T-cell (primary cell): ENCODE data around the gene HUWE1. TPM values are rescaled to one million over a fixed set of nuclear protein-coding genes. Genes with fewer than 3 reads are reported as not detected.

Source experiments
- ATAC-seq, 4 experiments: fragments of 200-7000 bp in 3 of 4; fragments of 150-1000 bp in 1 of 4; cut with Tn5 transposase; replicated peaks in 1 of 4; 1 replicate in 3 of 4; 2 replicates in 1 of 4; pipeline ENCODE4 v1.10.0; 2021; ENCODE audit warnings: moderate library complexity in 3 of 4, mild to moderate bottlenecking in 2 of 4, moderate number of reproducible peaks in 1 of 4
- CTCF ChIA-PET, 2 donors: fragments of 300-600 bp; sonication (Branson Sonifier 250); formaldehyde crosslinking; loops; one replicate each; lab custom pipeline; 2022; ENCODE audit warnings: antibody characterized with exemption in 2 of 2; lab: Charles Lee
- POLR2A ChIA-PET, 2 donors: fragments of 300-600 bp; sonication (Branson Sonifier 250); formaldehyde crosslinking; loops; one replicate each; lab custom pipeline; 2022; ENCODE audit warnings: antibody characterized with exemption in 2 of 2; lab: Charles Lee
- DNase-seq, 35 experiments: peaks; one replicate each; pipeline versions ENCODE4 v3.0.0 to v3.0.0-alpha.2; 2013 to 2023
- H3K27ac ChIP-seq: one replicate; pipeline ENCODE4 v1.5.1; 2013; ENCODE audit warnings: low read length
- H3K27me3 ChIP-seq, 2 experiments: replicated peaks in 1 of 2; 1 replicate in 1 of 2; 2 replicates in 1 of 2; pipeline versions ENCODE4 v1.6.1 to v1.7.0; 2013; ENCODE audit warnings: low read length in 1 of 2, mixed read lengths in 1 of 2; ENCODE audit not compliant: control insufficient read depth in 2 of 2, insufficient read depth in 2 of 2; ENCODE audit errors: extremely low read depth in 1 of 2
- H3K36me3 ChIP-seq, 2 donors: 1 replicate in 1 of 2; 2 replicates in 1 of 2; pipeline versions ENCODE4 v1.6.1 to v1.7.0; 2013; ENCODE audit warnings: low read length in 1 of 2; ENCODE audit not compliant: control insufficient read depth in 2 of 2, insufficient read depth in 1 of 2; ENCODE audit errors: extremely low read depth in 1 of 2
- H3K4me1 ChIP-seq, 2 experiments: 1 replicate in 1 of 2; 2 replicates in 1 of 2; pipeline versions ENCODE4 v1.6.1 to v1.7.0; 2013; ENCODE audit warnings: low read length in 2 of 2, mixed read lengths in 1 of 2; ENCODE audit not compliant: insufficient read depth in 2 of 2, control insufficient read depth in 1 of 2; ENCODE audit errors: extremely low read depth in 1 of 2
- H3K4me3 ChIP-seq, 2 donors: 1 replicate in 1 of 2; 2 replicates in 1 of 2; pipeline versions ENCODE4 v1.5.1 to v1.7.0; 2013; ENCODE audit warnings: mild to moderate bottlenecking in 2 of 2, low read length in 1 of 2, moderate library complexity in 1 of 2; ENCODE audit not compliant: control insufficient read depth in 1 of 2; ENCODE audit errors: extremely low read depth in 1 of 2
- H3K9me3 ChIP-seq: 2 replicates; pipeline ENCODE4 v1.7.0; 2013
- H3K27ac Mint-ChIP-seq, 2 donors: one replicate each; pipeline ENCODE4 v1.8.0; 2020 to 2021; ENCODE audit warnings: mild to moderate bottlenecking in 2 of 2, mixed read lengths in 2 of 2
- H3K27me3 Mint-ChIP-seq, 2 donors: one replicate each; pipeline ENCODE4 v1.8.0; 2021 to 2022; ENCODE audit warnings: mixed read lengths in 2 of 2
- H3K36me3 Mint-ChIP-seq: one replicate; pipeline ENCODE4 v1.8.0; 2021; ENCODE audit warnings: mixed read lengths
- H3K4me1 Mint-ChIP-seq, 3 donors: one replicate each; pipeline ENCODE4 v1.8.0; 2020 to 2022; ENCODE audit warnings: mixed read lengths in 3 of 3, mild to moderate bottlenecking in 1 of 3
- H3K4me3 Mint-ChIP-seq, 3 donors: one replicate each; pipeline ENCODE4 v1.8.0; 2020 to 2022; ENCODE audit warnings: mild to moderate bottlenecking in 3 of 3, mixed read lengths in 3 of 3, moderate library complexity in 3 of 3
- H3K9me3 Mint-ChIP-seq, 3 donors: one replicate each; pipeline ENCODE4 v1.8.0; 2020 to 2022; ENCODE audit warnings: mixed read lengths in 3 of 3
- WGBS: methylation state at CpG from one replicate; pipeline ENCODE4 v1.1.5; 2013; ENCODE audit warnings: missing lambda C conversion rate; ENCODE audit not compliant: insufficient coverage; 5-methylcytosine and 5-hydroxymethylcytosine counted together
- total RNA-seq, 35 experiments: library from RNA in 6 of 35; stranded (reverse) in 6 of 35; fragments of 120-200 nt in 1 of 35; gene quantifications; one replicate each; pipeline versions ENCODE4 v1.2.1 to v1.2.4 and lab custom pipeline; 2013 to 2026

The HUWE1 gene
- total RNA-seq, 5 donors from 2014 or later (not counting 1 experiment from before 2014, with no cell fraction given): 153 to 214 (median 179) TPM

- Histone ChIP-seq H3K27me3 (no peaks in the 10 kb centered on the region), H3K4me3 (no peak overlapping the region), H3K36me3 (peaks cover 0 to 72% of the 10 kb centered on the region in 2 donors), H3K9me3 (no peaks in the 10 kb centered on the region), H3K27ac (no peak overlapping the region), H3K4me1 (no peaks in the 10 kb centered on the region)
- H3K4me1 Mint-ChIP-seq: peaks cover 0 to 2% (median 0%) of the 10 kb centered on the region in 3 donors
- no peak overlapping the region for H3K4me3 Mint-ChIP-seq
- H3K27ac Mint-ChIP-seq: no peak overlapping the region
- no peak for ATAC-seq
- peaks cover 33% of the 10 kb centered on the region for H3K36me3 Mint-ChIP-seq
- no peaks in the 10 kb centered on the region for H3K9me3 Mint-ChIP-seq
- H3K27me3 Mint-ChIP-seq: peaks cover 0 to under 1% of the 10 kb centered on the region in 2 donors
- POLR2A ChIA-PET: no interaction called here
- no peak for DNase-seq
- WGBS: 20% methylated on average over 1 of the region's 7 CpGs
- CTCF ChIA-PET: interaction anchor here in 1 of 2 donors (0.6 kb wide), 1 partner anchor 363 kb away, joined by 3 read pairs; no protein-coding TSS in a partner anchor
These were observed 91.2 kb downstream of the HUWE1 start for GRCh38 chrX:53595266-53595810.

- Mint-ChIP-seq H3K36me3 (peaks cover 39% of the 10 kb centered on the region), H3K4me1 (no peaks in the 10 kb centered on the region), H3K27me3 (peaks cover 0 to 4% of the 10 kb centered on the region in 2 donors), H3K27ac (no peak overlapping the region), H3K4me3 (no peak overlapping the region), H3K9me3 (no peaks in the 10 kb centered on the region)
- no peak for DNase-seq
- Histone ChIP-seq H3K9me3 (no peaks in the 10 kb centered on the region), H3K36me3 (peaks cover 0 to 72% of the 10 kb centered on the region in 2 donors), H3K27me3 (no peaks in the 10 kb centered on the region), H3K27ac (no peak overlapping the region), H3K4me1 (no peaks in the 10 kb centered on the region), H3K4me3 (no peak overlapping the region)
- ATAC-seq: no peak
- no CpG with 5 or more reads among the region's 1 CpG for WGBS
- ChIA-PET CTCF (no interaction called here), POLR2A (no interaction called here)
These were observed 92.2 kb downstream of the HUWE1 start for GRCh38 chrX:53594354-53594753.

- Histone ChIP-seq H3K9me3 (no peaks in the 10 kb centered on the region), H3K36me3 (peaks cover 0 to 95% of the 10 kb centered on the region in 2 donors), H3K4me3 (no peak overlapping the region), H3K4me1 (no peaks in the 10 kb centered on the region), H3K27ac (no peak overlapping the region), H3K27me3 (no peaks in the 10 kb centered on the region)
- ATAC-seq (no peak), DNase-seq (no peak)
- CTCF ChIA-PET: no interaction called here
- WGBS: no CpG with 5 or more reads among the region's 5 CpGs
- no peaks in the 10 kb centered on the region for H3K4me1 Mint-ChIP-seq
- H3K27ac Mint-ChIP-seq: no peak overlapping the region
- POLR2A ChIA-PET: interaction anchor here in 1 of 2 donors (0.6 kb wide), 1 partner anchor 965 kb away, joined by 3 read pairs; no protein-coding TSS in a partner anchor
- H3K9me3 Mint-ChIP-seq: no peaks in the 10 kb centered on the region
- peaks cover 55% of the 10 kb centered on the region for H3K36me3 Mint-ChIP-seq
- H3K4me3 Mint-ChIP-seq: no peak overlapping the region
- peaks cover 0 to 4% of the 10 kb centered on the region in 2 donors for H3K27me3 Mint-ChIP-seq
These were observed 98.6 kb downstream of the HUWE1 start for GRCh38 chrX:53587795-53588420.

GRCh38 chrX:53584891-53585290 lies 101.6 kb downstream of the HUWE1 start:
- Histone ChIP-seq H3K27ac (no peak overlapping the region), H3K36me3 (peaks cover 0 to 90% of the 10 kb centered on the region in 2 donors), H3K4me1 (no peaks in the 10 kb centered on the region), H3K4me3 (no peak overlapping the region), H3K9me3 (no peaks in the 10 kb centered on the region), H3K27me3 (no peaks in the 10 kb centered on the region)
- DNase-seq (no peak), ATAC-seq (no peak)
- Mint-ChIP-seq H3K4me3 (no peak overlapping the region), H3K27me3 (no peaks in the 10 kb centered on the region), H3K27ac (no peak overlapping the region), H3K4me1 (no peaks in the 10 kb centered on the region), H3K9me3 (no peaks in the 10 kb centered on the region), H3K36me3 (peaks cover 48% of the 10 kb centered on the region)
- CTCF ChIA-PET: no interaction called here
- POLR2A ChIA-PET: no interaction called here
- 100% methylated on average over 3 of the region's 9 CpGs for WGBS

- no peak for DNase-seq
- CTCF ChIA-PET: no interaction called here
- H3K27ac Mint-ChIP-seq: no peak overlapping the region
- H3K27me3 ChIP-seq: no peaks in the 10 kb centered on the region
- WGBS: 97% methylated on average over 5 of the region's 7 CpGs
- no peaks in the 10 kb centered on the region for H3K9me3 Mint-ChIP-seq
- POLR2A ChIA-PET: interaction anchor here in 1 of 2 donors (0.7 kb wide), 1 partner anchor 17 kb away, joined by 4 read pairs; no protein-coding TSS in a partner anchor
- H3K36me3 ChIP-seq: peaks cover 0 to 78% of the 10 kb centered on the region in 2 donors
- no peaks in the 10 kb centered on the region for H3K4me1 ChIP-seq
- no peaks in the 10 kb centered on the region for H3K27me3 Mint-ChIP-seq
- no peak overlapping the region for H3K27ac ChIP-seq
- no peak overlapping the region for H3K4me3 ChIP-seq
- no peak overlapping the region for H3K4me3 Mint-ChIP-seq
- H3K4me1 Mint-ChIP-seq: no peaks in the 10 kb centered on the region
- no peak for ATAC-seq
- no peaks in the 10 kb centered on the region for H3K9me3 ChIP-seq
- H3K36me3 Mint-ChIP-seq: peaks cover 37% of the 10 kb centered on the region
These were observed 102.9 kb downstream of the HUWE1 start for GRCh38 chrX:53583571-53583970.

GRCh38 chrX:53580742-53581504 lies 105.6 kb downstream of the HUWE1 start:
- Histone ChIP-seq H3K4me3 (no peak overlapping the region), H3K36me3 (peaks cover 0 to 66% of the 10 kb centered on the region in 2 donors), H3K27ac (no peak overlapping the region), H3K4me1 (no peaks in the 10 kb centered on the region), H3K9me3 (no peaks in the 10 kb centered on the region), H3K27me3 (no peaks in the 10 kb centered on the region)
- Mint-ChIP-seq H3K27ac (no peak overlapping the region), H3K36me3 (peaks cover 29% of the 10 kb centered on the region), H3K4me3 (no peak overlapping the region), H3K27me3 (peaks cover 0 to 5% of the 10 kb centered on the region in 2 donors), H3K9me3 (no peaks in the 10 kb centered on the region), H3K4me1 (no peaks in the 10 kb centered on the region)
- ChIA-PET CTCF (no interaction called here), POLR2A (no interaction called here)
- ATAC-seq (no peak), DNase-seq (no peak)
- no CpG with 5 or more reads among the region's 12 CpGs for WGBS
